Neural cell (in vitro differentiated cells): Measurements from ENCODE around the gene FSIP1.

Source experiments
- EP300 ChIP-seq: fragments of 450-650 bp; conservative IDR thresholded peaks from 2 replicates; pipeline ENCODE4 v1.6.1; 2014; ENCODE audit warnings: antibody characterized with exemption, mild to moderate bottlenecking, moderate library complexity; ENCODE audit not compliant: poor library complexity, severe bottlenecking
- EZH2 ChIP-seq: fragments of 200-600, 300-800 bp; shearing (Covaris generic), sonication (generic); IDR thresholded peaks from 2 replicates; pipeline ENCODE4 v1.6.1; 2014; ENCODE audit warnings: antibody characterized with exemption, low read length, borderline replicate concordance, mild to moderate bottlenecking; ENCODE audit not compliant: insufficient read depth, poor library complexity, severe bottlenecking
- MXI1 ChIP-seq: fragments of 450-650 bp; conservative IDR thresholded peaks from 2 replicates; pipeline ENCODE4 v1.6.1; 2014; ENCODE audit warnings: antibody characterized with exemption, mild to moderate bottlenecking; ENCODE audit not compliant: poor library complexity, severe bottlenecking
- POLR2AphosphoS5 ChIP-seq: IDR thresholded peaks from 2 replicates; pipeline ENCODE4 v1.6.1; 2012
- RAD21 ChIP-seq: fragments of 450-650 bp; conservative IDR thresholded peaks from 2 replicates; pipeline ENCODE4 v1.6.1; 2014; ENCODE audit warnings: antibody characterized with exemption, mild to moderate bottlenecking, moderate library complexity
- SMC3 ChIP-seq: fragments of 450-650 bp; conservative IDR thresholded peaks from 2 replicates; pipeline ENCODE4 v1.6.1; 2014; ENCODE audit warnings: antibody characterized with exemption, mild to moderate bottlenecking, moderate library complexity; ENCODE audit not compliant: poor library complexity
- TAF1 ChIP-seq: IDR thresholded peaks from 2 replicates; pipeline ENCODE4 v1.6.1; 2012; ENCODE audit warnings: low read depth
- TF ChIP-seq, protein P1 (sequence below): fragments of 450-650 bp; IDR thresholded peaks from 2 replicates; pipeline ENCODE4 v1.5.1; 2014; ENCODE audit warnings: antibody characterized with exemption, mild to moderate bottlenecking, moderate library complexity; ENCODE audit not compliant: poor library complexity, severe bottlenecking
- TF ChIP-seq, protein P2 (sequence below): IDR thresholded peaks from 2 replicates; pipeline ENCODE4 v1.6.1; 2012; ENCODE audit warnings: borderline replicate concordance

DNA sequence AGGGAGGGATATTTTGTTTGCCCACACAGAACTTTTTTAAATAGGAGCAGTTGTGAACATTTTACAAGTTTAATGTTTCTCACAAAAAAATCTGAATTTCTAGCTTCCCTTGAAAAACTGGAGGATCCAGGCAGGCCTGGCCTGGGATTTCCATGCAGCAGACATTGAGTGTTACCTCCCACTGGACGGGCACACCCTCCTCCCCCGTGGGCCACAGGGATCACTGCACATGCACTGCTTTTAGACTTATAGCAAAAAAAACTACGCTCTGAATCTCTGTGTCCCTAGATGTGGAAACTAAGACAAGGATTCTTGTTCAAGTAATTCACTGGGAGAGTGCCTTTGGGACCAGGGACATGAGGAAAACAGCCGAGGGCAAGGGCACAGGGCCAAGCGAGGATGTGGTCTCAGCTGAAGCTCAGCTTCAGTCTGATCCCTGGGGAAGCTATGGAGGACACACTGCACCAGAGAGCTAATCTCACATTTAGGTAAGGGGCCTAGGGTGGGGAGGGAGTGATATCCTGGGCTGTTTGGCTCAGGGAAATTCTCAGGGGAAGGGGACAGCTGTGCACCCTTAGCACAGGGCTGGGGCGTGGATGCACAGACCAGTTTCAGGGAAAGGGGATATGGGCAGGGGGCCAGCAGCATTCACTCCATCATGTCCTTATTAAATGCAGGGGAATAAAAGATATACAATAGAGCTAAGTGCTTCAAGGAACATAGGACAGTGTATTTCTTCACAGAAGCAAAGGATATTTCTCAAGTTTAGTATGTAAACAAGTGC is 46.0 kb downstream of the FSIP1 start:
- TF ChIP-seq, protein P1, sequence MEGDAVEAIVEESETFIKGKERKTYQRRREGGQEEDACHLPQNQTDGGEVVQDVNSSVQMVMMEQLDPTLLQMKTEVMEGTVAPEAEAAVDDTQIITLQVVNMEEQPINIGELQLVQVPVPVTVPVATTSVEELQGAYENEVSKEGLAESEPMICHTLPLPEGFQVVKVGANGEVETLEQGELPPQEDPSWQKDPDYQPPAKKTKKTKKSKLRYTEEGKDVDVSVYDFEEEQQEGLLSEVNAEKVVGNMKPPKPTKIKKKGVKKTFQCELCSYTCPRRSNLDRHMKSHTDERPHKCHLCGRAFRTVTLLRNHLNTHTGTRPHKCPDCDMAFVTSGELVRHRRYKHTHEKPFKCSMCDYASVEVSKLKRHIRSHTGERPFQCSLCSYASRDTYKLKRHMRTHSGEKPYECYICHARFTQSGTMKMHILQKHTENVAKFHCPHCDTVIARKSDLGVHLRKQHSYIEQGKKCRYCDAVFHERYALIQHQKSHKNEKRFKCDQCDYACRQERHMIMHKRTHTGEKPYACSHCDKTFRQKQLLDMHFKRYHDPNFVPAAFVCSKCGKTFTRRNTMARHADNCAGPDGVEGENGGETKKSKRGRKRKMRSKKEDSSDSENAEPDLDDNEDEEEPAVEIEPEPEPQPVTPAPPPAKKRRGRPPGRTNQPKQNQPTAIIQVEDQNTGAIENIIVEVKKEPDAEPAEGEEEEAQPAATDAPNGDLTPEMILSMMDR: no peak
- TF ChIP-seq MXI1 (no peak), EZH2 (no peak), POLR2AphosphoS5 (no peak), EP300 (no peak), RAD21 (no peak), SMC3 (no peak), TAF1 (no peak)
- TF ChIP-seq, protein P2, sequence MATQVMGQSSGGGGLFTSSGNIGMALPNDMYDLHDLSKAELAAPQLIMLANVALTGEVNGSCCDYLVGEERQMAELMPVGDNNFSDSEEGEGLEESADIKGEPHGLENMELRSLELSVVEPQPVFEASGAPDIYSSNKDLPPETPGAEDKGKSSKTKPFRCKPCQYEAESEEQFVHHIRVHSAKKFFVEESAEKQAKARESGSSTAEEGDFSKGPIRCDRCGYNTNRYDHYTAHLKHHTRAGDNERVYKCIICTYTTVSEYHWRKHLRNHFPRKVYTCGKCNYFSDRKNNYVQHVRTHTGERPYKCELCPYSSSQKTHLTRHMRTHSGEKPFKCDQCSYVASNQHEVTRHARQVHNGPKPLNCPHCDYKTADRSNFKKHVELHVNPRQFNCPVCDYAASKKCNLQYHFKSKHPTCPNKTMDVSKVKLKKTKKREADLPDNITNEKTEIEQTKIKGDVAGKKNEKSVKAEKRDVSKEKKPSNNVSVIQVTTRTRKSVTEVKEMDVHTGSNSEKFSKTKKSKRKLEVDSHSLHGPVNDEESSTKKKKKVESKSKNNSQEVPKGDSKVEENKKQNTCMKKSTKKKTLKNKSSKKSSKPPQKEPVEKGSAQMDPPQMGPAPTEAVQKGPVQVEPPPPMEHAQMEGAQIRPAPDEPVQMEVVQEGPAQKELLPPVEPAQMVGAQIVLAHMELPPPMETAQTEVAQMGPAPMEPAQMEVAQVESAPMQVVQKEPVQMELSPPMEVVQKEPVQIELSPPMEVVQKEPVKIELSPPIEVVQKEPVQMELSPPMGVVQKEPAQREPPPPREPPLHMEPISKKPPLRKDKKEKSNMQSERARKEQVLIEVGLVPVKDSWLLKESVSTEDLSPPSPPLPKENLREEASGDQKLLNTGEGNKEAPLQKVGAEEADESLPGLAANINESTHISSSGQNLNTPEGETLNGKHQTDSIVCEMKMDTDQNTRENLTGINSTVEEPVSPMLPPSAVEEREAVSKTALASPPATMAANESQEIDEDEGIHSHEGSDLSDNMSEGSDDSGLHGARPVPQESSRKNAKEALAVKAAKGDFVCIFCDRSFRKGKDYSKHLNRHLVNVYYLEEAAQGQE: no peak
